HepG2 (cell line): ENCODE results near the gene MGAT5. TPM values are rescaled to one million over a fixed set of nuclear protein-coding genes. Genes with fewer than 3 reads are reported as not detected.

ENCODE experiments used
- CAMTA2 ChIP-seq: sonication (generic); formaldehyde crosslinking; IDR thresholded peaks from 2 replicates; pipeline ENCODE4 v1.4.0; 2020; ENCODE audit warnings: mild to moderate bottlenecking, missing genetic modification reagents, borderline replicate concordance
- ELF4 ChIP-seq: sonication (generic); formaldehyde crosslinking; IDR thresholded peaks from 2 replicates; pipeline ENCODE4 v1.5.0; 2020; ENCODE audit warnings: missing genetic modification reagents, mild to moderate bottlenecking, moderate library complexity, borderline replicate concordance
- HNF4A ChIP-seq: sonication (generic); formaldehyde crosslinking; IDR thresholded peaks from 2 replicates; pipeline ENCODE4 v1.4.0; 2020; ENCODE audit warnings: missing genetic modification reagents
- KDM3A ChIP-seq: IDR thresholded peaks from 2 replicates; pipeline ENCODE4 v1.6.1; 2018; ENCODE audit warnings: low read depth, missing compliant biosample characterization
- MEIS2 ChIP-seq: sonication (generic); formaldehyde crosslinking; IDR thresholded peaks from 2 replicates; pipeline ENCODE4 v1.9.0; 2021; ENCODE audit warnings: mild to moderate bottlenecking, missing genetic modification reagents
- NCOA2 ChIP-seq: sonication (generic); formaldehyde crosslinking; IDR thresholded peaks from 2 replicates; pipeline ENCODE4 v1.8.0; 2022; ENCODE audit warnings: inconsistent platforms
- ZNF367 ChIP-seq: sonication (generic); formaldehyde crosslinking; IDR thresholded peaks from 2 replicates; pipeline ENCODE4 v1.4.0; 2020; ENCODE audit warnings: missing genetic modification reagents, borderline replicate concordance
- ZNF782 ChIP-seq: sonication (generic); formaldehyde crosslinking; IDR thresholded peaks from 2 replicates; pipeline ENCODE4 v1.4.0; 2020; ENCODE audit warnings: missing genetic modification reagents, mild to moderate bottlenecking, borderline replicate concordance
- polyA plus RNA-seq, 8 experiments: library from polyadenylated mRNA; depleted of rRNA in 3 of 8; stranded (reverse) in 7 of 8; unstranded in 1 of 8; fragments of >200 nt; fragmentation: Illumina TruSeq in 4 of 8; extraction: Trizol in 4 of 8; gene quantifications; 2 replicates each; pipeline versions ENCODE4 v1.2.1 to v1.2.3, GENCODE V29; 2011 to 2016; ENCODE audit warnings: low read depth in 4 of 8, missing spikeins in 1 of 8, mixed read lengths in 1 of 8; ENCODE audit not compliant: insufficient read depth in 1 of 8
- total RNA-seq, 5 experiments: library from RNA; depleted of rRNA; stranded (reverse); fragments of >200 nt; fragmentation: Illumina TruSeq; extraction: Trizol; gene quantifications; 2 replicates each; pipeline ENCODE4 v1.2.3, GENCODE V29; 2016; ENCODE audit warnings: low read depth in 1 of 5
- TF ChIP-seq, protein P1 (sequence below): sonication (generic); formaldehyde crosslinking; IDR thresholded peaks from 2 replicates; pipeline ENCODE4 v1.5.0; 2020; ENCODE audit warnings: mild to moderate bottlenecking, missing genetic modification reagents, borderline replicate concordance
- TF ChIP-seq, protein P2 (sequence below): sonication (generic); formaldehyde crosslinking; IDR thresholded peaks from 2 replicates; pipeline ENCODE4 v1.4.0; 2020; ENCODE audit warnings: mild to moderate bottlenecking, low read depth, missing genetic modification reagents
- TF ChIP-seq, protein P3 (sequence below): sonication (generic); formaldehyde crosslinking; IDR thresholded peaks from 2 replicates; pipeline ENCODE4 v1.4.0; 2020; ENCODE audit warnings: low read depth, mild to moderate bottlenecking, missing genetic modification reagents
- TF ChIP-seq, protein P4 (sequence below): sonication (generic); formaldehyde crosslinking; IDR thresholded peaks from 2 replicates; pipeline ENCODE4 v1.4.0; 2020; ENCODE audit warnings: missing genetic modification reagents, borderline replicate concordance

MGAT5 gene
- total and polyA plus RNA-seq, 2 of the 13 experiments (the other 11 are each of a cell fraction or from before 2014, with no cell fraction given) = 33.1 to 60.2 TPM

DNA sequence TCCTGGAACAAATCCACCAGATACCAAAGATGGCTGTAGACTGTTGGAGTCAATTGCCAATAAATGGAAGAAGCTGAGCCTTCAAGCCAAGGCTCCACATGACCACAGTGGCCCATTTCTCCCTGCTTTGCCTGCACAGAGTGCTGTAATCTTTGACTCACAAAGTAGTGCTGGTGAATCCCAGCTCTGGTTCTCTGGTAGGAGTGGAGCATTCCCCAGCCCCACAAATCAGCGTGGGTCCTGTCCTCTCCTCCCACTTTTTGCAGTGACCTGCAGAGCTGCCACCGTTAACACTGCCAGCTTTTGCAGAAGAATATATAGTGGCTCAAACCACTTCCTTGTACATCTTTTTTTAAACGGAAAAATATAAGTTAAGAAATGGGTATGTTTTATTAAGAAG, 93.9 kb downstream of the MGAT5 start (continued):
- TF ChIP-seq, protein P1, sequence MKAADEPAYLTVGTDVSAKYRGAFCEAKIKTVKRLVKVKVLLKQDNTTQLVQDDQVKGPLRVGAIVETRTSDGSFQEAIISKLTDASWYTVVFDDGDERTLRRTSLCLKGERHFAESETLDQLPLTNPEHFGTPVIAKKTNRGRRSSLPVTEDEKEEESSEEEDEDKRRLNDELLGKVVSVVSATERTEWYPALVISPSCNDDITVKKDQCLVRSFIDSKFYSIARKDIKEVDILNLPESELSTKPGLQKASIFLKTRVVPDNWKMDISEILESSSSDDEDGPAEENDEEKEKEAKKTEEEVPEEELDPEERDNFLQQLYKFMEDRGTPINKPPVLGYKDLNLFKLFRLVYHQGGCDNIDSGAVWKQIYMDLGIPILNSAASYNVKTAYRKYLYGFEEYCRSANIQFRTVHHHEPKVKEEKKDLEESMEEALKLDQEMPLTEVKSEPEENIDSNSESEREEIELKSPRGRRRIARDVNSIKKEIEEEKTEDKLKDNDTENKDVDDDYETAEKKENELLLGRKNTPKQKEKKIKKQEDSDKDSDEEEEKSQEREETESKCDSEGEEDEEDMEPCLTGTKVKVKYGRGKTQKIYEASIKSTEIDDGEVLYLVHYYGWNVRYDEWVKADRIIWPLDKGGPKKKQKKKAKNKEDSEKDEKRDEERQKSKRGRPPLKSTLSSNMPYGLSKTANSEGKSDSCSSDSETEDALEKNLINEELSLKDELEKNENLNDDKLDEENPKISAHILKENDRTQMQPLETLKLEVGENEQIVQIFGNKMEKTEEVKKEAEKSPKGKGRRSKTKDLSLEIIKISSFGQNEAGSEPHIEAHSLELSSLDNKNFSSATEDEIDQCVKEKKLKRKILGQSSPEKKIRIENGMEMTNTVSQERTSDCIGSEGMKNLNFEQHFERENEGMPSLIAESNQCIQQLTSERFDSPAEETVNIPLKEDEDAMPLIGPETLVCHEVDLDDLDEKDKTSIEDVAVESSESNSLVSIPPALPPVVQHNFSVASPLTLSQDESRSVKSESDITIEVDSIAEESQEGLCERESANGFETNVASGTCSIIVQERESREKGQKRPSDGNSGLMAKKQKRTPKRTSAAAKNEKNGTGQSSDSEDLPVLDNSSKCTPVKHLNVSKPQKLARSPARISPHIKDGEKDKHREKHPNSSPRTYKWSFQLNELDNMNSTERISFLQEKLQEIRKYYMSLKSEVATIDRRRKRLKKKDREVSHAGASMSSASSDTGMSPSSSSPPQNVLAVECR (CRISPR knock-in tag) = no peak
- TF ChIP-seq, protein P2, sequence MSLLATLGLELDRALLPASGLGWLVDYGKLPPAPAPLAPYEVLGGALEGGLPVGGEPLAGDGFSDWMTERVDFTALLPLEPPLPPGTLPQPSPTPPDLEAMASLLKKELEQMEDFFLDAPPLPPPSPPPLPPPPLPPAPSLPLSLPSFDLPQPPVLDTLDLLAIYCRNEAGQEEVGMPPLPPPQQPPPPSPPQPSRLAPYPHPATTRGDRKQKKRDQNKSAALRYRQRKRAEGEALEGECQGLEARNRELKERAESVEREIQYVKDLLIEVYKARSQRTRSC (CRISPR knock-in tag) = no peak
- TF ChIP-seq HNF4A (CRISPR knock-in tag) = no peak
- TF ChIP-seq KDM3A (CRISPR knock-in tag) = no peak
- TF ChIP-seq, protein P3, sequence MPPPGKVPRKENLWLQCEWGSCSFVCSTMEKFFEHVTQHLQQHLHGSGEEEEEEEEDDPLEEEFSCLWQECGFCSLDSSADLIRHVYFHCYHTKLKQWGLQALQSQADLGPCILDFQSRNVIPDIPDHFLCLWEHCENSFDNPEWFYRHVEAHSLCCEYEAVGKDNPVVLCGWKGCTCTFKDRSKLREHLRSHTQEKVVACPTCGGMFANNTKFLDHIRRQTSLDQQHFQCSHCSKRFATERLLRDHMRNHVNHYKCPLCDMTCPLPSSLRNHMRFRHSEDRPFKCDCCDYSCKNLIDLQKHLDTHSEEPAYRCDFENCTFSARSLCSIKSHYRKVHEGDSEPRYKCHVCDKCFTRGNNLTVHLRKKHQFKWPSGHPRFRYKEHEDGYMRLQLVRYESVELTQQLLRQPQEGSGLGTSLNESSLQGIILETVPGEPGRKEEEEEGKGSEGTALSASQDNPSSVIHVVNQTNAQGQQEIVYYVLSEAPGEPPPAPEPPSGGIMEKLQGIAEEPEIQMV (CRISPR knock-in tag) = no peak
- no peak for TF ChIP-seq ELF4
- no peak for TF ChIP-seq ZNF367 (CRISPR knock-in tag)
- TF ChIP-seq MEIS2 = no peak
- no peak for TF ChIP-seq NCOA2 (CRISPR knock-in tag)
- no peak for TF ChIP-seq ZNF782 (CRISPR knock-in tag)
- TF ChIP-seq CAMTA2 = no peak
- TF ChIP-seq, protein P4, sequence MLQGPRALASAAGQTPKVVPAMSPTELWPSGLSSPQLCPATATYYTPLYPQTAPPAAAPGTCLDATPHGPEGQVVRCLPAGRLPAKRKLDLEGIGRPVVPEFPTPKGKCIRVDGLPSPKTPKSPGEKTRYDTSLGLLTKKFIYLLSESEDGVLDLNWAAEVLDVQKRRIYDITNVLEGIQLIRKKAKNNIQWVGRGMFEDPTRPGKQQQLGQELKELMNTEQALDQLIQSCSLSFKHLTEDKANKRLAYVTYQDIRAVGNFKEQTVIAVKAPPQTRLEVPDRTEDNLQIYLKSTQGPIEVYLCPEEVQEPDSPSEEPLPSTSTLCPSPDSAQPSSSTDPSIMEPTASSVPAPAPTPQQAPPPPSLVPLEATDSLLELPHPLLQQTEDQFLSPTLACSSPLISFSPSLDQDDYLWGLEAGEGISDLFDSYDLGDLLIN (CRISPR knock-in tag) = no peak
